ENCODE measurements around the gene OR5A1.

GRCh38 chr11:59401262-59401552 lies 35.1 kb upstream of the OR5A1 start:
- no peak for TF ChIP-seq POLR2A (IDR thresholded peaks at IDR 0.05; ENCODE audit: low read depth, low read length)
- no peak for TF ChIP-seq SPI1 (IDR thresholded peaks at IDR 0.05; ENCODE audit: low read depth, low read length)
- TF ChIP-seq POLR2AphosphoS5 (IDR thresholded peaks at IDR 0.05; ENCODE audit: low read depth, low read length): no peak

All from GM12891 (cell line).